IPS DF 19.7 (cell line): ENCODE results near the gene CAMK2D.

Experiments
- DNase-seq: peaks from one replicate; pipeline ENCODE4 v3.0.0-alpha.2; 2013; ENCODE audit warnings: low read depth, low spot score

Gene CAMK2D

DNA sequence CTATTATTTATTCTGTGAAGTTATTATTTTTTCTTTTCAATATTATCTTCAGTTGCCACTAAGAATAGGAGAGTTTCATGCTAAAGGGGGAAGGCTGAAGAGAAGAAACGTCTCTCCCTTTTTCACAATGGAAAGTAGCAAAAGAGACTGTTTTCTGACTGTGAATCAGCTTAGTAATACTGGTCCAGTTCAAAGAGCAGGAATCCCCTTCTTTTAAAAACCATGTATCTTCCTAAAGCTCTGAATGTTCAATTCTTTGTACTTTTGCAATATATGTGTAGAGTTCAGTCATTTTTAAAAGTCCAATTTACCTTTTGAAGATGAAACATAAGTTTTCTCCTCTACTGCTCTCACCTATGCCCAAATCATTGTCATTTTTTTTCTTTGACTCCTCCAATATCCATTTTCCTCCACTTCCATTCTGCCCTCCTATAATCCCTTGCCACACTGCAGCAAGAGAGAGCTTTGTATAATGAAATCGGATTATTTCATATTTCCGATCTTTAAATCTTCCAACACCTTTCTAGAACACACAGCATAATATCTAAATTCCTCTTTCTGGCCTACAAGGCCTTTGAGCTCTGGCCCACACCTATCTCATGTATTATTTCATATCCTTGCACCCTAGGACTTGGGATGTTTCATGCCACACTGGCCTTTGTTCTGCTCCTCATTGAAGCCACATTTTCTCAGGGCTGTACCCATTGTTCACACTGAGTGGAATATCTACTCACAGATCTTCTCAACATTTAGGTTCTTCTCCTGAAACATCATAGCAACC is 195.3 kb downstream of the CAMK2D start:
- DNase-seq: no peak

DNA sequence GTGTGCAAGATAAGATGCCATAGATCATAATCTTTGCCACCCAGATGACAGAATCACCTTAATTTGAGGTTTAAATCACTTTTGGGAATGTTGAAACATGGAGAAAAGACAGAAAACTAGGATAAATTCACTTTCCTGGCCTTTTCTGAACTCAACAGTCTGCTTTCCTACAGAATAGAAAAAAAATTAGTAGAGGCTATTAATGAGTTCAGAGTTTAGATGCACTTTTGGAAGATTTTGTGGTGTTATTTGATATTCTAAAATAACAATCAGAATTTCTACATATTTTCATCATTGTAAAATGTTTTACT is 195.9 kb downstream of the CAMK2D start:
- DNase-seq: no peak

DNA sequence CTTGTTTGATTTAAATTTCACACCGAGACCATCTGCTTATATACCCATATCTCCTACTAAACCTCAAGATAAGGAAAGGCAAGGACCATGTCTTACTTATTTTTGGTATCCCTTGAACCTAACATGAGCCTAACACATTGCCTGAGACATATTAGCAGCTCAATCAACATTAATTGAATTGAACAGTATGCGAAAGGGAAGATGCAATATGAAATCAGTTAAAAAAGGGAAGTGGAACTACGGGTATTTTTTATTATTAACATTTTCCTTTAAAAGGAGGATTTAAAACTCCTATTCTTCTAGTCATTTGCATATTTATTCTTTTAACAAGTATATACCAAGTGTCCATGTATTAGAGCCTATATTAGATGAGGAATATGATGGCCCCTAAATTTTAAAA is 197.0 kb downstream of the CAMK2D start:
- DNase-seq: no peak

DNA sequence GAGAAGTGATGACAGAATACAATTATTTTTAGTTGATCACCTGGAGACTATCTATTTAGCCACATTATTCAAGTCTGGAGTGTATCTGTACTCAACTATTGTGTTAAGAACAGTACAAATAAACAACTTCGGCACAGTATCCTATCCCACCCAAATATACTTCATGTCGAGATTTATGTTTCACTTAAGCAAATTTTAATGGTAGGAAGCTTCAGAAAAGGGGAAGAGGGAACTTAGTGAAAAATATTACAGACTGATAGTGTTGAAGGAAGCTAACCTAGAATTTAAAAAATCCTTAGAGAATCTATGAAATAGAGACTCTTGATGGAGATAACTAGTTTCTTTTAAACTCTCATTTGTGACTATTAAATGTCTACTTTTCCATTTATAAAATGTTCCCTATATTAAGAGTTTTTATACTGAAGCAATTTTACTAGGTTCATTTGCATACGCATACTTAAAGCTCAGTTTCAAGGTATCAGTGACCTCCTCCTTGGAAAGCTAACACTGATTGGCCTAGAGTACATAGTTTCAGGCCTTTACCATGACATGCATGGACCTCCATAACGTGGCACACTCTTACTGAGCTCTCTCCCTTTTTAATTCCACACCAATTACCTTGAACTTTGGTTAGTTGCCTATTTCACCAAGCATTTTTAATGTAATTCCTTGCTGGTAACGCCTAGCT is 197.7 kb downstream of the CAMK2D start:
- no peak for DNase-seq

DNA sequence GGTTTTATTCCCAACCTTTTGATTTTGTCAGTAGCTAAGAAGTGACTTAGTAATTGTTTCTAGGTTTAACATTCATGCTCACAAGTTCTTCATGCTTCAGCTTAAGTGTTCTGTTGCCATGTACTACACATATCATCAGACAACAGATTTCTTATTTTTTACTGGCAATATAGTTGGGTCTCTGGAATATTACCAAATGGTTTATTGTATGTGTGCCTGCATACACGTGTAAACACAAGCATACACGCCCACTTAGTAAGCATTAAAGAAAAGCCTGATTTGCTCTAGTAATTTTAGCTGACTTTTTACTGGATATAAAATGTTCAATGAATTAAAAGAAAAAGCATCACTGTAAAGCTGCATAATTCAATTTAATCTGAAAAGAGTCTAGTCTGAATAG is 199.8 kb downstream of the CAMK2D start:
- no peak for DNase-seq

DNA sequence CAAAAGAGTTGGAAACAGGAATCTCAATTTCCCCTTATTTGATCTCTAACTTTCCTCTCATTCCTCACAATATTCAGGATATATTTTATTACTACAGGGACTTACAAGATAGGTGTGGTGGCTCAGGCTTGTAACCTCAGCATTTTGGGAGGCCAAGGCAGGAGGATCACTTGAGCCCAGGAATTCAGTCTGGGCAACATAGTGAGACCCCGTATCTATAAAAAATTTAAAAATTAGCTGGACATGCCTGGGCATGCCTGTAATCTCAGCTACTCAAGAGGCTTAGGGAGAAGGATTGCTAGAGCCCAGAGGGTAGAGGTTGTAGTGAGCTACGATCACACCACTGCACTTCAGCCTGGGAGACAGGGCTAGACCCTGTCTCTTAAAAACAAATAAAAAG is 200.4 kb downstream of the CAMK2D start:
- no peak for DNase-seq

DNA sequence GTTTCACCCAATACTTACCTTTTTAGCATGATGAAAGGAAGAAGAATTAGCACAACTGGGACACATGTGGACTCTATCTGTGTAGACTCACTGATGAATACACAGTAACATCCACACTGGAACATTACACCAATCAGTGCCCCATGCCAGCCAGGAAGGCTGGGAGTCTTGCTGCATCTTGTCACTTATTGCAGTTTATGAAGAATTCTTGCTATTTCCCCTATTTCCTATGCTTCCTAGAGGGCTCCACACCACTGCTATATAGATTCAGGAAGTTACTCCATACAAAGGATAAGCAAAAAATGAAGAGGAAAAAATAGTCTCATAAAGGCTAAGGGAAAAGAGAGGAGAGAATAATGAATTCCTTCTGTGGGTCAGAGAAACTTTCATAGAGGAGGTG is 201.0 kb downstream of the CAMK2D start:
- DNase-seq: no peak

DNA sequence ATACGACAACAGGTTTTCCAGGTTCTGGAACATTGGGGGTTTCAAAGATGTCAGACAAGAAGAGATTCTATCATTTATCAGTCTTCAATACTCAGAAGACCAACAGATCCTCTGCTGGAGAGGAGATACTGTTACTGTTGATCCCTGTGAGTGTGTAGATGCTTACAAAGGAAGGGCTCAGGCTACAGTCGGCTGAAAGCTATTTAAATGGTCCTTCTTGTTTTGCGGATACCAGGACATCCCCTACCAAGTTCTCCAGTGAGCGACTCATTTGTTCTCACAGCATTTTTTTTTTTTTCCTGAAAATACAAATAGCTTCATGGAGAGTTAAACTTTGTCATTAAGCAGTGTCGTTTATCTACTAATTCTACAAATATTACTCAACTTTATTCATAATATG is 201.6 kb downstream of the CAMK2D start:
- peak; percentile 20 for DNase-seq

DNA sequence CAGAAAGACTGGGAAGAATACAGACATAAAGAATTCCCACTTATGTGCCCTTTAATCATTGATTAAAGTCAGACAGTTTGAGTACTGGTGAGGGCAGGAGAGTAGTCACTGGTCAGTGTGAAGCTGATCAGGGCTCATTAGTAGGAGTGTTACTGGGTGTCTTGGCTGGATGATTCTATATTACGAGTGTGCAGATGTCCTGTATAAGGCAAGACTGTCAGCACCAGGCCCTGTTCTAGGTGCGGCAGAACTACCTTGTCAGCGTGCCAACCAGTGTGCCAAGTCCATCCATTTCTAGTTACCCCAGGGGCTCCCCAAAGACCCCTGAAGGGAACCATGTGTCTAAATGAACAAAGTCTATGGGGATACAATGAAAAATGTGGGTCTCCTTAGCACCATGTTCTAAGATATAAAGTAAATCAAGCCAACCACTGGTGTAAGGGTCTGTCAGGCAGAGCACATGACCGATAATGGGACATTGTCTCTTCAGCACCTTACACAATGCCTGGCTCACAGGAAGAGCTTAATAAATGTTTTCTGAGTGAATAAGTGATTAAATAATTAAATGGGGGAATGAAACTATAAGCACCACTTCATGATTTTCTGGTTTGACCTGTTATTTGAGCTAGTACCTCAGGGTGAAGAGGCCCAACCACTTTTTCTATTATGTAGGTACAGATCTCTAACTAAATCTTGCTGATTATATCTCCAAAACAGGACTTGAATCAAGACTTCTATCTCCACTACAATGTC is 205.0 kb downstream of the CAMK2D start:
- no peak for DNase-seq

DNA sequence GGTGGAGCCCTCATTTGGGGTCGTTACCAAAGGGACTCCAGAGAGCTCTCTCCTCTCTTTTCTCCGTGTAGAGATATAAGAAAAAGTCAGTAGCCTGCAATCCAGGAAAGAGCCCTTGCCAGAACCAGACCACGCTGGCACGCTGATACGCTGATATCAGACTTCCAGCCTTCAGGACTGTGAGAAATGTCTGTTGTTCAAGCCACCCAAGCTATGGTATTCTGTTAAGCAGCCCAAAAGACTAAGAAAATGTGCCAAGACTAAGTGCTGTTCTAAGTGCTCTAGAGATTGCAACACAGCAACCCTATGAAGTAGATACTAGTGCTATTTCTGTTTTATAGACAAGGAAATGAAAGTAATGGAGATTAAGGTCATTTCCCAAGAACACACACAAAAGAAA is 205.7 kb downstream of the CAMK2D start:
- DNase-seq: no peak

DNA sequence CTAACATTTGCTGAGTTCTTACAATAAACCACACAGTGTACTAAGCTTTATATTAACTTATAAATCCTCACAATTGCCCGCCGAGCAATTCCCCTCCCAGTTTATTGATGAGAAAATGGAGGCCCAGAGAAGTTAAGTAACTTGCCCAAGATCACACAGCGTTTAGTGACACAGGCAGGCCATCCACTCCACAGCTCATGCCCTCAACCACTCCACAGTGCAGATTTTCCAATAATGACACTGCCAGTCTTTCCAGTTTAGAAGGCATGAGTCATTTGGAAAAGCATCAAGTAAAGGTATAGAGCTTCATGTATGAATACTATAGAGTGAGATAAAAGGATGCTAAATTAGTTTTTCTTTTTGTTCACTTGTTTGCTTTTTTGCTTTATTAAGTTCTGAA is 208.5 kb downstream of the CAMK2D start:
- DNase-seq: no peak

DNA sequence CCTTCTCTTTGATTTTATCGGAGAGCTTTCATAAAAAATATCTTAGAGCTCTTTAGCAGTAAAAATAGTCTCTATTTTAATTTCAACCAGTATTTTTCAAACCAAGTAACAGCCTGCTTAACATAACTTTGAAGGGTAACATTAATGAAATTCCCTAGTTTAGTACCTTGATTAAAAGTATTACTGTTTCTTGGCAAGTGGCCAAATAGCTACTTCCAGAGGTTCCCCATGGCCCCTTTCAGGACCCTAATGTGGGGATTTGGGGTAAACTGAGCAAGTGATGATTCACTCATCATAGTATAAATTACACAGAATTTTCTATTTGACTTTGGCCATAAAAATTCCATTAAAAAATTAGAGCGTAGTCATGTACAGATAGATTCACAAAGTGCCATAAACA is 211.0 kb downstream of the CAMK2D start:
- DNase-seq: no peak

DNA sequence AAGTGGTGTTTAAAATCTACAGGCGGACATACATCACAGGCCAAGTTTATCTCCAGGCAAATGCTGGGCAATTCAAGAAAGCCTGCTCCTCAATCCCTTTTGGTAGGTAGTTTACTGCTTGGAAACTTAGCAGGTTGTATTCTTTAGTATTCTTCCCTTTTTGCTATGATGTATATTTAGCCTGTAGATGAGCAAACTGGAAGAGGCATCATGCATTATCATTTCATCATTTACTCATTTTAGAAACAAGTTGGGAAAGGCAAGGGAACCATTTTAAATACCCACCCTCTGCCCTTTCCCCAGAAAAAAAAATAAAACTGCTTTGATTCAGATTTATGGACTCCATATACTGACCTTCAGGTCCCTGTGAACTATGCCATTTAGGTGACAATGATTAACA is 213.2 kb downstream of the CAMK2D start:
- no peak for DNase-seq

DNA sequence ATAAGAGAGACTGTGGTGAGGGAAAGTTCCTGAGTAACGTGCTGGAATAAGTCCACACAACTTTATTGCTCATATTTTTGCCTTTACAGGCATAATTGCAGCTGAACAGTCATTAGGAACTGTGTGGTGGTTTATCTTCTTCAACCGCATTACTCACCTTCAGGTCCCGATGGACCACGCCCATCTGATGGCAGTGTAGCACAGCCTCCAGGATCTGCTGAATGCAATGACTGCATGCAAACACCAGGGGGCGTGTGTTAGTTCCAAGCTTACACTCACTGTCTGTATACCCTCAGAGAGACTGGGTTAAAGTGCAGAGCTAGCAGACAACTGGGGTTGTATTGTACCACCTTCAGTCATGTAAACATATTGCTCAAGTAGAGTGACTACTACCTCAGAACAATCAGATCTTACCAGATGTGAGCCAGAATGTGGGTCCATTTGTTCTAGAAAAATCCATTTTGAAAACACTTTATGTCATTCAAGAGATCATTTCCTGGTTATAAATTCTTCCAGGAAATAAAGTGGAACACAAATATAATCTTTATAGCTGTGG is 214.0 kb downstream of the CAMK2D start:
- DNase-seq: peak; percentile 90

DNA sequence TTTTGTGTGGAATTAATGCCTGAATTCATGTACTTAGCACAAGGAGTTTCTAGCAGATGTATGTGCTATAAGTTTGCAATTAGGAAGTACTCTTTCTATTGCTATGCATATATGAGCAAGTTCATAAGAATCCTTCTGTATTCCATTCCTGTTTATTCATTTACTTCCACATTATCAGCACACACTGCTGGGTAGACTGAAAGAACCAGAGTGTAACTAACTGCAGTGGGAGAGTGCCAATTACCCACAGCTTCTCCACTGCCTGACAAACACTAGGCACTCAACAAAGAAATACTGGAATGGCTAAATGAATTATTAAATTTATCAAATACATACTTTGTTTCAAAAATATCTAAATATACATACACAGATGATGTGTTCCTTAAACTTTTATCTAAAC is 219.6 kb downstream of the CAMK2D start:
- no peak for DNase-seq

DNA sequence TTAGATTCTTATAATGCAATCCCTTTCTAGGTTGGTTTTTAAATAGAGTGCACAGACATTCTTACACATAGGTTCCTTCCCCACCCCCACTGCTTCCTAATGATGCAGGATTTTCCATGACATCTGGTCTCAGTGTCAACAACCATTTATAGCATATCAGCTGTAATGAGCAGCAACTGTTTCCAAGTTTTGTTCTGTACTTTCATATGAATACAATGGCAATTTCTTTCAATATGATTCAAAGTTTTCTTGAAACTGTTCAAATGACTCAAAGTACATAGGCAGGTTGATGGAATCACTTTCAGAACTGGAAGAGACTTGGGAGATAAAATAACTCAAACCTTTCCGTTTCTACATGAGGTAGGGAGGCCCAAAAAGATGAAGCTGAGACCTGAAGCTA is 220.7 kb downstream of the CAMK2D start:
- no peak for DNase-seq

DNA sequence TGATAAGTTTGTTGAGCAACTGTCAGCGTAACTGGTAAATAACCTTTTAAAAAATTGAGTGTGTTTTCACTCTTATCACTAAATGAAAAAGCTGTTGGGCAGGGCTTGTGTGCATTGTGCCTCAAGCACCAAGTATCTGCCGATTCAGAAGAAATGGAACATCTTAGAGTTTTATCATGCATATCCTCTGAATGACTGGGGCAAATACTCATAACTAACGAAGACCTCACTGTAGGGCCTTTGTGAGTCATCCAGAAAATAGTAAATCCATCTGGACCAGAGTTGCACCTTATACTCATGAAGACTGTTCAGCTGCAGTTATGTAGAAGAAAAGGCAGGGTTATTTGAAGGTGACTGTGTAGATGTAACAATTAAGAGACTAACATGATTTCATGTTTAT is 222.1 kb downstream of the CAMK2D start:
- DNase-seq: no peak

DNA sequence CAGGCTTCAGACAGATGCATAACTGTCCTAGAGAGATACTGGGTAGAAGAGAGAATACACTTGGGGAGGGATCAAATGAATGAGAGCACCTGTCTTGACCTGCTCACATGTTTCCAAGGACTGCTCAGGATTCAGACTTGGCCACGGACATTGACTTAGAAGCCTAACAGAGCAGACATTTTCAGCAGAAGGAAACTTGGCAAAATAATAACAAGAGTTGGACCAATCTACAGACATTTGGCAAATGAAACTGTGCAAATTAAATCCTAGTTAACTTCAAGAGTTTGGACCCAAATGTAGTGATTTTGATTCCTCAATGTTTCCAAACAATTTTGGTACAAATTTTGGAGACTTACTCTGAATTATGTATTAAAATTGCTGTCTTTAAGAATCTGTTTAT is 223.9 kb downstream of the CAMK2D start:
- no peak for DNase-seq

DNA sequence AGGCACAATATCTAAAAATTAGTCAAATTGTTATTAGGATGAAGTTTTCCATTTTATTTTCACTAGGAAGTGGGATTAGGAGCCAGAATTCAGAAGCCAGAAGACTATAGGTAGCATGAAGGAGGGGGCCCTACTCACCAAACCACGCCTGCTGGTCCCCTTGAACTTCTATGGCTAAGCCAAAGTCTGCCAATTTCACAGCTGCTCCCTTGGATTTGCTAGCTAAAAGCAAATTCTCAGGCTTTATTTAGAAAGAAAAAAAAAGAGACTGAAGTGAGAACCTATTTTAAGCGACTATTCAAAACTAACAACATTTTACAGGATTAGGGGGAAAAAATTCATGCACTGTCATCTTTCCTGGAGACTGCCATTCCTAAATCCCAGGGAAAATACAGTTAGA is 224.3 kb downstream of the CAMK2D start:
- DNase-seq: no peak

DNA sequence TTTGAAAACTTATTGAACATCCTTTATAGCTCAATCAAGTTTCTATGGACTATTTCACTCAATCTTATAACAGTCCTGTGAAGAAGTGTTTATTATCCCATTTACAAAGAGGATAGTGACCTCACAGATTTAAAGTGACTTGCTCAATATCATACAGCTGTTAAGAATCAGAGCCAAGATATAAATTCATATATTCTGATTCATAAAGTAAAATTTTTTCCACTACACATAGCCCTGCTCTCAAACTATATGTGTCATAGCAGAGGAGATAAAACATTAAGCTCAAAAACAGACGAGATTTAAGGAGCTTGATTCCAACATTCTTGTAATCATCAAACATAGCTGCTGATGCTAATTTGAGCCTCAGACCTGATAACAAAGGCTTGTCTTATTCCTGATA is 226.8 kb downstream of the CAMK2D start:
- no peak for DNase-seq

DNA sequence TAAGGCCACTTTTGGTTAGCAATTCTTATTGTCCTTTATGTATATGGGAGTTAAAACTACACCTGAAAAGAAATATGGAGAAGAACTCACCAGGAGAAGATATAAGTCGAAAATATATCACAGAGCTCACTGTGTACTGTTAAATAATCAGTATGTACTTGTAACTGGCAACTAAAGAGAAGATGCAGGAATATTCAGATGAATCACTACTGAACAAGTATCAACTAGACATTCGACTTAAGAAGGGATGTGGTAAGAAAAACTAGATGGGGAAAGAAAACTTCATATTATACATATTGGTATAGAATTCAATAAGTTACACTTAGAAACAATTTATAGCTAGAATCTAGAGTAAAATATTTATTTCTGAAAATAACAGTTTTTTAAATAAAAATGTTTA is 230.0 kb downstream of the CAMK2D start:
- DNase-seq: no peak

DNA sequence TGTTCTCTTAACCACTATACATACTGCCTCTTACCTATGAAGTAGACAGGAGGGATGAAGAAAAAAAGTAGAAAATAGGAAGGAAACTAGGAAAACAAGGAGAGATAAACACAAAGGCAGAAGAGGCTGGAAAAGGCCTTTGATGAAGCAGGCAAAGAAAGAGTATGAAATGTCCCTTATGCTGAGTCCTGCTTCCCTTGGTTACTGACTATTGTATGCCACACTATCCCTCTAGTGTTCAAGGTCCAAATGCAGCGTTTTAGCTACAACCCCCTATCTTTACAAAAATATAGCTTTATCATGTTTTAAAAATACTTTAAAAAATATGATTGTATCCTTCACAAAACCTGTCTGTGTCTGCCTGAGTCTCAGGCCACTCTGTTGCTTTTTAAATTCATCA is 233.1 kb downstream of the CAMK2D start:
- DNase-seq: no peak

DNA sequence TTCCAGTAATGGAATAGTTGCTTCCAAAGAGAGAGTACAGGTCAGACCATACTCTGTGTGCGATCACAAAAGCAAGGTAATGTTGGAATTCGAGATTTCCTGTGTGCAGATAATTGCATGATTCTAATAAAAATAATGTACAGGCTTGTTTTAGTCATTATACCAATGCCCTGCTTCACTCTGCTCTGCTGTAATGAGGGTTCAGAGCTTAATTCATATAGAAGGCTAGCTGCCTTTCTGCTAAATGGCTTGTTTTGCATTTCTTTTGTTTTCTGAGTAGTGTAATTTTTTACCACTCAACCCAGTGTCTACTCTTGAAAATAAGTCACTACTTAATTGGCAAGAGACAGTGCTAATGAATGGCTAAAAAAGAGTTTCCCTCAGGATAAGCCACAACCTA is 236.0 kb downstream of the CAMK2D start:
- no peak for DNase-seq
